Measurements from ENCODE around the gene PCGF1. TPM values are rescaled to one million over a fixed set of nuclear protein-coding genes. Genes with fewer than 3 reads are reported as not detected.
A peak's percentile ranks its signal among the peaks of the same experiment; 100 is the strongest.

The PCGF1 gene
- total and polyA plus RNA-seq, 8 donors = 20.4 to 33.6 (median 24.1) TPM

DNA sequence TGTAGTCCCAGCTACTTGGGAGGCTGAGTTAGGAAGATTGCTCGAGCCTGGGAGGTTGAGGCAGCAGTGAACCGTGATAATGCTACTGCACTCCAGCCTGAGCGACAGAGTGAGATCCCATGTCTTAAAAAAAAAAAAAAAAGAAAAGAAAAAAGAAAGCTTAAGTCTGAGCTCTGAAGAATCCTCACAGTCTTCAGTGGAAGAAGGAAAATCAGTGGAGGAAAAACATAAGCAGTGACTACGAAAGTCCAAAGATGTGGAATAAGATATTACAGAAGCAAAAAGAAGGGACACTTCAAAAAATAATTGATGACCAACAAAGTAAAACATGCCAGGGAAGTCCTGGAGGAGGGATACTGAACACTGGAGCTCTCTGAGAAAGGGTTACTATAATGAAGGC, 2.8 kb upstream of the PCGF1 start:
- Histone ChIP-seq H3K9me3 (no peaks in the 10 kb centered on the region), H3K4me1 (peaks cover 21 to 42% of the 10 kb centered on the region in 2 donors), H3K27me3 (peaks cover 64 to 73% of the 10 kb centered on the region in 2 donors), H3K36me3 (peaks cover 0 to 12% of the 10 kb centered on the region in 2 donors), H3K4me3 (no peak overlapping the region), H3K27ac (no peak overlapping the region)
- TF ChIP-seq, protein P1, sequence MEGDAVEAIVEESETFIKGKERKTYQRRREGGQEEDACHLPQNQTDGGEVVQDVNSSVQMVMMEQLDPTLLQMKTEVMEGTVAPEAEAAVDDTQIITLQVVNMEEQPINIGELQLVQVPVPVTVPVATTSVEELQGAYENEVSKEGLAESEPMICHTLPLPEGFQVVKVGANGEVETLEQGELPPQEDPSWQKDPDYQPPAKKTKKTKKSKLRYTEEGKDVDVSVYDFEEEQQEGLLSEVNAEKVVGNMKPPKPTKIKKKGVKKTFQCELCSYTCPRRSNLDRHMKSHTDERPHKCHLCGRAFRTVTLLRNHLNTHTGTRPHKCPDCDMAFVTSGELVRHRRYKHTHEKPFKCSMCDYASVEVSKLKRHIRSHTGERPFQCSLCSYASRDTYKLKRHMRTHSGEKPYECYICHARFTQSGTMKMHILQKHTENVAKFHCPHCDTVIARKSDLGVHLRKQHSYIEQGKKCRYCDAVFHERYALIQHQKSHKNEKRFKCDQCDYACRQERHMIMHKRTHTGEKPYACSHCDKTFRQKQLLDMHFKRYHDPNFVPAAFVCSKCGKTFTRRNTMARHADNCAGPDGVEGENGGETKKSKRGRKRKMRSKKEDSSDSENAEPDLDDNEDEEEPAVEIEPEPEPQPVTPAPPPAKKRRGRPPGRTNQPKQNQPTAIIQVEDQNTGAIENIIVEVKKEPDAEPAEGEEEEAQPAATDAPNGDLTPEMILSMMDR (IDR thresholded peaks at IDR 0.05) = no peak
- DNase-seq (no peak), ATAC-seq (no peak)
- intact Hi-C loops (cut with DNase I) = no loop called here

DNA sequence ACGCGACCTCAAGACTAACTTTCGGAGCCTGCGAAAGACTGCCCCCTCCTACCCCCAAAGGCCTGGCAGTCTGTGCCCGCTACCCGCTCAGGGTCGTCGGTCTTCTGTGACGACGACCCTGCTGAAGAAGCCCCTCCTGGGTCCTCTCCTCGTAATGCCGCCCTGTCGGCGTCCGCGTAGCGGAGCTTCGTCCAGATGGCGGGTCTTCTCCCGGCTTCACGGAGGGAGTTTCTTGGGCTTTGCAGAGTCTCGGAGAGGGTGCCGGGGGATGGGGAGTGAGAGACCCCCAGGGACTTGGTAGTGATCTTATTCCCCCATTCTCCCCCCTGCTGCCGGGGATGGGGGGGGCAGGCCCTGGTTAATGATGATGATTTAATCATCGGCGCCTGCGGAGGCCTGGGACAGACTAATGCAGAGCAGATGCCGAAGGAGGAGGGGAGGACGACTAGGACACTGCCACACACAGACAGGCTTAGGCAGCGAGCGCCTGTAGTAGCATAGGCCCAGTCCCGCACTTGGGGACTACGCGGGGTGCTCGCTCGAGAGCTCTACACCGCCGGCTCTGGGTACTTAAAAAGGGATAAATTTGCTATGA, 528 bp upstream of the PCGF1 start:
- DNase-seq = no peak
- H3K27me3 ChIP-seq = peaks cover 41 to 57% of the 10 kb centered on the region in 2 donors
- peak; percentile 31 for ATAC-seq
- H3K27ac ChIP-seq = peak overlapping the region; percentile 98
- peak overlapping the region; percentile 52 to 79 for H3K4me3 ChIP-seq
- intact Hi-C loops (cut with DNase I) = no loop called here
- TF ChIP-seq, protein P1 (IDR thresholded peaks at IDR 0.05) = no peak
- no peaks in the 10 kb centered on the region for H3K9me3 ChIP-seq
- H3K4me1 ChIP-seq = peaks cover 24 to 47% of the 10 kb centered on the region in 2 donors
- peaks cover 0 to 18% of the 10 kb centered on the region in 2 donors for H3K36me3 ChIP-seq

DNA sequence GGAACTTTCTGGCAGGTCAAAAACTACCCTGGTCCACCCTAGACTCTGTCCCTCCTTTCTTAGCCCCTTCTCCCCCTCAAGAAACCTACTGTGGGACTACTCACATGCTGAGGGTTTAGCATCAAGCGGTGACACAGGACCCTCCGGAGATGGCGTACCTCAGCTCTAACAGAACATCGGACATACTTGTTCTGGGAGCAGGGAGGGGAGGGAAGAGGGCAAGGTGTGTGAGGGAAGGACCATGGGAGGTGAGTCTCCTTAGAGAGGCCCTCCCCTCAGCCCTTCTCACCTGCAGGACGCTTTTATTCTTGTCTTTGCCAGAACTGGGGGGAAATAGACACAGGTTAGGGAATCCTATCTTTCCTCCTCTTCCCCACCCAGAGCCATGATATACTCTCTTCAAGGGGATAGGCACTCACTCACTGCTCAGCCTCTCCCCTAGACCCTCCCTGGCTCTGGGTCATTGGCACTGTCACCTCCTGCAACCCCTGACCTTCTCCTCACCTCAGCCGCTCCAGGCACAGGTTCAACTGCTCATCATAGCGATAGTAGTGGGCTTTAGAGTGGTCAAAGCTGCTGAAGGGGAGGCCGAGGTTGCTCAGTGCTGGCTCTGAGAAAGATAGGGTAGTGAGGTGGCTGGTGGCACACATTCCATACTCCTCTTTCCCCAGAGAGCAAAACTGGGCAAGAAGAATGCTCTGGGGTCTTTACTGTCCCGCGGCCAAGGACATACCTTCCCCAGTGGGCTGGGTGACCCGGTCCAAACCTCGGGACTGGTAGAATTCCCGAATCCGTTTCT, 1.8 kb downstream of the PCGF1 start:
- Histone ChIP-seq H3K36me3 (peaks cover 0 to 18% of the 10 kb centered on the region in 2 donors), H3K4me1 (peaks cover 24 to 62% of the 10 kb centered on the region in 2 donors), H3K27me3 (peaks cover 19 to 57% of the 10 kb centered on the region in 2 donors), H3K9me3 (no peaks in the 10 kb centered on the region), H3K27ac (peak overlapping the region in 1 of 2 donors; percentile 98), H3K4me3 (peak overlapping the region in 1 of 2 donors; percentile 79)
- intact Hi-C loops (cut with DNase I) = no loop called here
- DNase-seq (no peak), ATAC-seq (no peak)
- TF ChIP-seq, protein P1 (IDR thresholded peaks at IDR 0.05) = no peak

DNA sequence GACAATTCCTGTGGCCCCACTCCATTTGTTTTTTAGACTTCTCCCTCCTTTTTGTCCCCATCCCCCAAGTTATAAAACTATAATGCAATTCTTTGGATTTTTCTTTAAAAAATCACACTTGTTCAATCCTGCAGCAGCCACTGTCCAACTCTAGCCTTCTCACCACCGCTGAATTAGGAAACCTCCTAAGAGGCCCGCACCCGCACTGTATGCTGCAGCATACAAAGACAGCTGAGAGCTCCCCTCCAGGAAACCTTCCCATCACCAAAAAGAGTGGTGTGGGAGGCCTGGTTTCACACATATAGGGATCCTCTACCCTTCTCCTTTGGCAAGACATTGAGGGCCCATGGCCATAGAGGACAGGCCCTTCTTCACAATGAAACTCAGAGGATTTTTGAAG, 2.9 kb downstream of the PCGF1 start:
- no peaks in the 10 kb centered on the region for H3K9me3 ChIP-seq
- DNase-seq (no peak), ATAC-seq (no peak)
- peak overlapping the region in 1 of 2 donors; percentile 79 for H3K4me3 ChIP-seq
- peaks cover 15 to 57% of the 10 kb centered on the region in 2 donors for H3K27me3 ChIP-seq
- TF ChIP-seq, protein P1 (IDR thresholded peaks at IDR 0.05) = no peak
- peaks cover 0 to 18% of the 10 kb centered on the region in 2 donors for H3K36me3 ChIP-seq
- H3K27ac ChIP-seq = no peak overlapping the region
- H3K4me1 ChIP-seq = peaks cover 25 to 65% of the 10 kb centered on the region in 2 donors
- intact Hi-C loops (cut with DNase I) = no loop called here

All from left lung (tissue), 10 donors.